Neutrophil (primary cell): Measurements from ENCODE around the gene SPRYD3.

ENCODE experiments used
- H3K27ac ChIP-seq: fragments of 200-600 bp; sonication (generic); 2 replicates; pipeline ENCODE4 v1.5.1; 2016; ENCODE audit warnings: mild to moderate bottlenecking, moderate library complexity
- H3K27me3 ChIP-seq: fragments of 200-600 bp; sonication (generic); 2 replicates; pipeline ENCODE4 v1.6.0; 2016; ENCODE audit warnings: mild to moderate bottlenecking
- H3K36me3 ChIP-seq: fragments of 200-600 bp; sonication (generic); 2 replicates; pipeline ENCODE4 v1.5.1; 2017
- H3K4me1 ChIP-seq, 2 experiments: fragments of 200-600 bp in 1 of 2; sonication (generic) in 1 of 2; 1 replicate in 1 of 2; 2 replicates in 1 of 2; pipeline versions ENCODE4 v1.5.1 to v1.6.1; 2013 to 2016; ENCODE audit warnings: low read depth in 1 of 2, low read length in 1 of 2, mild to moderate bottlenecking in 1 of 2, moderate library complexity in 1 of 2; ENCODE audit not compliant: control insufficient read depth in 1 of 2, insufficient read depth in 1 of 2
- H3K4me3 ChIP-seq, 2 experiments: fragments of 200-600 bp in 1 of 2; sonication (generic) in 1 of 2; 1 replicate in 1 of 2; 2 replicates in 1 of 2; pipeline ENCODE4 v1.5.1; 2013 to 2016; ENCODE audit warnings: low read depth in 1 of 2, low read length in 1 of 2, mild to moderate bottlenecking in 1 of 2, moderate library complexity in 1 of 2
- H3K9me3 ChIP-seq: fragments of 200-600 bp; sonication (generic); 2 replicates; pipeline ENCODE4 v1.5.1; 2016
- CTCF ChIP-seq: fragments of 200-600 bp; sonication (generic); IDR thresholded peaks from 2 replicates; pipeline ENCODE4 v1.5.1; 2016; ENCODE audit warnings: antibody characterized with exemption

The SPRYD3 gene

DNA sequence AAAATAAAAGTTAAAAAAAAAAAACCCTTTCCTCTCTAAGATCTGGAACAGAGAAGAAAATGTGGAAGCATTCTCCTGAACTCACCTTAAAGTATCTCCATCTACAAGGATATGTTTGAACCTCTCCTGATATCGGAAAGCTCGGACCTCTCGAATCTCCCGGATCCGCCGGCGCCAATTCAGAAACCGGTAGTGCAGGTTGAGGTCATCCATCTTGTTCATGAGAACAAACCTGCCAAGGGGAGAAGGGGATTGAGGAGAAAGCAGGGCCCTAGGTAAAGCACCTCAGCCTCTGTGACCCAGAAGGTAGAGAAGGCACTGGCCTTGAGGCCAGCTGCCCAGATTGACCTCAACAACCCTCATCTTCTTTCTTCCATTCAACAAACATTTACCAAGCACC lies 2.2 kb downstream of the SPRYD3 start:
- Histone ChIP-seq H3K27me3 (no peaks in the 10 kb centered on the region), H3K4me1 (peaks cover 38 to 40% of the 10 kb centered on the region in 2 experiments), H3K27ac (no peak overlapping the region), H3K4me3 (no peak overlapping the region), H3K36me3 (peaks cover 33% of the 10 kb centered on the region), H3K9me3 (no peaks in the 10 kb centered on the region)
- no peak for TF ChIP-seq CTCF

DNA sequence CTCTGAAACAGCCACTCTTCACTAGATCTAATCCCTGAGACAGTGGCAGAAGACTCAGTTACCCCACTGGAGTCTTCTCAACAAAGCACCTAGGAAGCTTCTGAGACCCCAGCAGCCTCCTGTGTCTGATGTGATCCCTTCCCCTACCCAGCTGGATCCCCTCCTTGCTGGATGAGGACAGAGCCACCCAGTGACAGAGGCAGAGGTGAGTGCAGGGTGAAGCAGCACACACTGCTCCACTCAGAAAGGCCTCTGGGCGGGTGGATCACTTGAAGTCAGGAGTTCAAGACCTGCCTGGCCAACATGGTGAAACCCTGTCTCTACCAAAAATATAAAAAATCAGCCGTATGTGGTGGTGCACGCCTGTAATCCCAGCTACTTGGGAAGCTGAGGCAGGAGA lies 2.7 kb downstream of the SPRYD3 start:
- Histone ChIP-seq H3K9me3 (no peaks in the 10 kb centered on the region), H3K4me3 (no peak overlapping the region), H3K4me1 (peaks cover 39 to 41% of the 10 kb centered on the region in 2 experiments), H3K36me3 (peaks cover 33% of the 10 kb centered on the region), H3K27me3 (no peaks in the 10 kb centered on the region), H3K27ac (peak overlapping the region; percentile 18)
- TF ChIP-seq CTCF, result no peak

GRCh38 chr12:53074999-53075370 lies 4.2 kb downstream of the SPRYD3 start:
- Histone ChIP-seq H3K4me3 (no peak overlapping the region), H3K9me3 (no peaks in the 10 kb centered on the region), H3K27me3 (no peaks in the 10 kb centered on the region), H3K36me3 (peaks cover 48% of the 10 kb centered on the region), H3K4me1 (peaks cover 39 to 40% of the 10 kb centered on the region in 2 experiments), H3K27ac (no peak overlapping the region)
- TF ChIP-seq CTCF, result no peak

DNA sequence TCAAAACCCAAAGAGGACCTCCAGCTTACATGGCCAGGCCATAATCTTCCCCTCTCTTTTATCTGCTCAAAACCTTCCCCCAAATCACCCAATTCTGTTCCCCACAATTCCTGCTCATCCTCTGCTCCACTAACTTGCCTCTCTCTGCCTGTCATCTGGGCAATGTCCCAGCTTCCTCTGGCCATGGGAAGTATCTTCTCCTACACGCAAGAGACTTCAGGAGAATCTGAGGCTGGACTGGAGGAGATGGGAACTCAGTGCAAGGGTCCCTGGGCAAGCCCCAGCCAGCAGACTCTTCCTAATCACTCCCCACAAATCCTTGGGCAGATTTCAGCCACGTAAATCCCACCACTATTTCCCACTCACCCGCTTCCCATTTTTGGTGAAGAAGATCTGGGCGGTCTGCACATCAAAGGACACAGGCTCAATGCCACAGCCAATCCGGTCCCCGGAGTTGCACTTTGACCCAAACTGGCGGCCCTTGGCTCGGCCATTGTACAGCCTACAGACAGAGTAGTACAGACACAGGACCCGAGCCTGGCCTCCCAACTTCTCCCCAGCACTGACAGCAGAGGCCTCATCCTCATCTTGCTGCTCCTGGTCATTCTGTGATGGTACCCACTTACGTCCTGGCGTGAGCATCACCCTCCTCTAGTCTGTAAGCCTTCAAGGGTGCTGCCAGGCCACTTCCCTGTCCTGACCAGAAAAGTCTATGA lies 4.7 kb downstream of the SPRYD3 start:
- peaks cover 35% of the 10 kb centered on the region in 2 experiments for H3K4me1 ChIP-seq
- H3K4me3 ChIP-seq, result no peak overlapping the region
- peak overlapping the region; percentile 7 for H3K27ac ChIP-seq

GRCh38 chr12:53073881-53074280 lies 5.3 kb downstream of the SPRYD3 start:
- Histone ChIP-seq H3K4me3 (no peak overlapping the region), H3K9me3 (no peaks in the 10 kb centered on the region), H3K27me3 (no peaks in the 10 kb centered on the region), H3K27ac (peak overlapping the region; percentile 7), H3K36me3 (peaks cover 59% of the 10 kb centered on the region), H3K4me1 (peaks cover 34 to 35% of the 10 kb centered on the region in 2 experiments)
- TF ChIP-seq CTCF, result no peak

More for the DNA sequence above, 4.7 kb downstream of the SPRYD3 start:
- Histone ChIP-seq H3K27me3 (no peaks in the 10 kb centered on the region), H3K9me3 (no peaks in the 10 kb centered on the region), H3K36me3 (peaks cover 54% of the 10 kb centered on the region)
- TF ChIP-seq CTCF, result no peak
